Measurements from ENCODE around the gene SFPQ.

- TF ChIP-seq CTCF (IDR thresholded peaks at IDR 0.05) (no peak), ZBTB21 (CRISPR knock-in tag; IDR thresholded peaks at IDR 0.05; ENCODE audit: borderline replicate concordance) (no peak), SP1 (CRISPR knock-in tag; conservative IDR thresholded peaks at IDR 0.05) (no peak), JUN (CRISPR knock-in tag; IDR thresholded peaks at IDR 0.05) (no peak), TP53 (CRISPR knock-in tag; IDR thresholded peaks at IDR 0.05) (no peak), ATF2 (CRISPR knock-in tag; IDR thresholded peaks at IDR 0.05; ENCODE audit: borderline replicate concordance, low read depth) (no peak), ZNF121 (CRISPR knock-in tag; IDR thresholded peaks at IDR 0.05) (no peak)
Measured at GRCh38 chr1:35164893-35165292, 28.1 kb downstream of the SFPQ start.
